HepG2 (cell line): ENCODE measurements around the gene ZNF324B. TPM values are rescaled to one million over a fixed set of nuclear protein-coding genes. Genes with fewer than 3 reads are reported as not detected.

Experiments
- ATAC-seq: fragments of 200-7000 bp; cut with Tn5 transposase; 3 replicates; pipeline ENCODE4 v1.9.1; 2020; ENCODE audit warnings: mild to moderate bottlenecking, moderate library complexity
- BruUV-seq: library from RNA; stranded (reverse); fragments of 400-500 nt; replicated peaks from 2 replicates; lab custom pipeline; 2021; lab: Mats Ljungman, UMichigan
- CTCF ChIA-PET: fragments of 300-600 bp; formaldehyde crosslinking; extraction: SDS; loops from one replicate; lab custom pipeline; 2021; ENCODE audit warnings: low total read pairs, inconsistent platforms, low intra/inter-chr PET ratio; lab: Yijun Ruan, JAX
- POLR2A ChIA-PET: fragments of 350-600 bp; sonication (Branson Sonifier 250); formaldehyde crosslinking; loops from one replicate; lab custom pipeline; 2020; ENCODE audit warnings: antibody characterized with exemption, inconsistent platforms; lab: Yijun Ruan, JAX
- DNase-seq: peaks from one replicate; pipeline ENCODE4 v3.0.0-alpha.2; 2015; ENCODE audit warnings: low spot score
- FAIRE-seq: peaks from 3 replicates; lab custom pipeline; 2011; peaks lifted over from hg19 to GRCh38; lab: Jason Lieb, UNC
- H2AFZ ChIP-seq: one replicate; pipeline ENCODE4 v1.6.1; 2011; ENCODE audit warnings: low read length, inconsistent platforms
- H3K27ac ChIP-seq: fragments of 300-600 bp; 3 replicates; pipeline ENCODE4 v1.8.0; 2011; ENCODE audit warnings: mixed run types, mild to moderate bottlenecking, mixed read lengths, low read length, inconsistent platforms; ENCODE audit not compliant: insufficient read depth; ENCODE audit errors: extremely low read length
- H3K27me3 ChIP-seq, 2 experiments: fragments of 200-600 bp in 1 of 2; 2 replicates in 1 of 2; 3 replicates in 1 of 2; pipeline versions ENCODE4 v1.6.0 to v1.8.0; 2011; ENCODE audit warnings: low read length in 2 of 2, mild to moderate bottlenecking in 2 of 2, moderate library complexity in 2 of 2, inconsistent platforms in 1 of 2; ENCODE audit not compliant: insufficient read depth in 2 of 2, control insufficient read depth in 1 of 2
- H3K36me3 ChIP-seq, 2 experiments: fragments of 200-600 bp in 1 of 2; replicated peaks in 1 of 2; 2 replicates in 1 of 2; 3 replicates in 1 of 2; pipeline versions ENCODE4 v1.5.1 to v1.8.0; 2011; ENCODE audit warnings: low read length in 2 of 2, inconsistent platforms in 1 of 2; ENCODE audit not compliant: insufficient read depth in 2 of 2, control insufficient read depth in 1 of 2
- H3K4me1 ChIP-seq: 2 replicates; pipeline ENCODE4 v1.5.1; 2012; ENCODE audit warnings: low read length, inconsistent platforms; ENCODE audit not compliant: insufficient read depth
- H3K4me2 ChIP-seq: 2 replicates; pipeline ENCODE4 v1.6.0; 2011; ENCODE audit warnings: low read depth, low read length, inconsistent platforms
- H3K4me3 ChIP-seq, 3 experiments: fragments of 200-600 bp in 1 of 3; sonication (generic), shearing (Covaris generic) in 1 of 3; replicated peaks in 1 of 3; 2 replicates each; pipeline ENCODE4 v1.5.1; 2011 to 2016; ENCODE audit warnings: low read length in 3 of 3, inconsistent platforms in 2 of 3, low read depth in 2 of 3, mild to moderate bottlenecking in 2 of 3, control low read depth in 1 of 3, mixed read lengths in 1 of 3; ENCODE audit not compliant: insufficient read depth in 1 of 3
- H3K79me2 ChIP-seq: one replicate; pipeline ENCODE4 v1.6.1; 2011; ENCODE audit warnings: low read length, inconsistent platforms; ENCODE audit not compliant: insufficient read depth
- H3K9ac ChIP-seq: 2 replicates; pipeline ENCODE4 v1.6.0; 2011; ENCODE audit warnings: mild to moderate bottlenecking, low read depth, low read length, inconsistent platforms; ENCODE audit not compliant: insufficient read depth
- H3K9me3 ChIP-seq: 2 replicates; pipeline ENCODE4 v1.5.1; 2012; ENCODE audit warnings: mild to moderate bottlenecking, low read length
- H4K20me1 ChIP-seq: 2 replicates; pipeline ENCODE4 v1.6.0; 2011; ENCODE audit warnings: inconsistent platforms, mild to moderate bottlenecking, low read length, moderate library complexity; ENCODE audit not compliant: insufficient read depth
- ARID2 ChIP-seq: sonication (generic); formaldehyde crosslinking; IDR thresholded peaks from 2 replicates; pipeline ENCODE4 v1.8.1; 2022; ENCODE audit warnings: mild to moderate bottlenecking, missing genetic modification reagents, borderline replicate concordance
- CEBPB ChIP-seq: IDR thresholded peaks from 2 replicates; pipeline ENCODE4 v1.6.1; 2011; ENCODE audit warnings: low read depth, low read length, improper control_type of control experiment, borderline replicate concordance
- EZH2 ChIP-seq: conservative IDR thresholded peaks from 2 replicates; pipeline ENCODE4 v1.6.1; 2012; ENCODE audit warnings: mild to moderate bottlenecking, low read depth, low read length, moderate library complexity
- KDM4B ChIP-seq: sonication (generic); formaldehyde crosslinking; IDR thresholded peaks from 2 replicates; pipeline ENCODE4 v1.4.0; 2020; ENCODE audit warnings: missing genetic modification reagents
- RXRB ChIP-seq: IDR thresholded peaks from 2 replicates; pipeline ENCODE4 v1.6.1; 2016; ENCODE audit warnings: borderline replicate concordance, missing genetic modification reagents, missing compliant biosample characterization
- SOX5 ChIP-seq: IDR thresholded peaks from 2 replicates; pipeline ENCODE4 v1.6.1; 2016; ENCODE audit warnings: borderline replicate concordance
- SUZ12 ChIP-seq: fragments of 150-350 bp; IDR thresholded peaks from 2 replicates; pipeline ENCODE4 v1.6.1; 2014; ENCODE audit warnings: low read depth, low read length
- ZBTB3 ChIP-seq: sonication (generic); formaldehyde crosslinking; IDR thresholded peaks from 2 replicates; pipeline ENCODE4 v1.4.0; 2020; ENCODE audit warnings: low read depth, mild to moderate bottlenecking, moderate library complexity, missing genetic modification reagents, borderline replicate concordance
- ZNF224 ChIP-seq: sonication (generic); formaldehyde crosslinking; IDR thresholded peaks from 2 replicates; pipeline ENCODE4 v1.5.0; 2020; ENCODE audit warnings: mild to moderate bottlenecking, missing genetic modification reagents
- WGBS: methylation state at CpG from one replicate; pipeline ENCODE4 v1.1.6; 2017; ENCODE audit warnings: low lambda C conversion rate; 5-methylcytosine and 5-hydroxymethylcytosine counted together
- in situ Hi-C: cut with HindIII; loops from 2 replicates; pipeline ENCODE4 v1.10.0; 2017; ENCODE audit warnings: low pct_unique_long_range_greater_than_20kb; ENCODE audit not compliant: extremely low pct_ligation_motif_present
- intact Hi-C: fragments of 100-400 bp; cut with micrococcal nuclease; formaldehyde crosslinking; loops from one replicate; pipeline ENCODE4 v1.10.0; 2022; ENCODE audit not compliant: unreplicated experiment
- polyA plus RNA-seq, 8 experiments: library from polyadenylated mRNA; depleted of rRNA in 3 of 8; stranded (reverse) in 7 of 8; unstranded in 1 of 8; fragments of >200 nt; fragmentation: Illumina TruSeq in 4 of 8; extraction: Trizol in 4 of 8; gene quantifications; 2 replicates each; pipeline versions ENCODE4 v1.2.1 to v1.2.3, GENCODE V29; 2011 to 2016; ENCODE audit warnings: low read depth in 4 of 8, missing spikeins in 1 of 8, mixed read lengths in 1 of 8; ENCODE audit not compliant: insufficient read depth in 1 of 8
- total RNA-seq, 5 experiments: library from RNA; depleted of rRNA; stranded (reverse); fragments of >200 nt; fragmentation: Illumina TruSeq; extraction: Trizol; gene quantifications; 2 replicates each; pipeline ENCODE4 v1.2.3, GENCODE V29; 2016; ENCODE audit warnings: low read depth in 1 of 5

The ZNF324B gene
- total and polyA plus RNA-seq, 2 of the 13 experiments (the other 11 are each of a cell fraction or from before 2014, with no cell fraction given), result 0.53 to 3.0 TPM

GRCh38 chr19:58439576-58440554, 11.6 kb upstream of the ZNF324B start, which contains the start of gene ZNF132:
ZNF132 (minus strand) TSS chr19:58440153; CDS start chr19:58439821, 332 bp downstream.
- TF ChIP-seq SUZ12 (no peak), EZH2 (no peak), CEBPB (no peak), SOX5 (CRISPR knock-in tag) (no peak), RXRB (CRISPR knock-in tag) (no peak), ARID2 (CRISPR knock-in tag) (no peak), ZBTB3 (CRISPR knock-in tag) (no peak), KDM4B (no peak), ZNF224 (CRISPR knock-in tag) (no peak)
- TF ChIP-seq, all 625 proteins: peak for 0
- POLR2A ChIA-PET, result no interaction called here
- DNase-seq (no peak), ATAC-seq (no peak), FAIRE-seq (no peak)
- no peaks in the 10 kb centered on the region for H3K9me3 ChIP-seq
- H3K4me3 ChIP-seq, result no peak within 1 kb of the TSS
- BruUV-seq, result no TSS peak
- in situ Hi-C loops, result no loop called here
- H3K27ac ChIP-seq, result no peak within 1 kb of the TSS
- no peaks in the 10 kb centered on the region for H3K36me3 ChIP-seq
- 75% methylated on average over 45 of the region's 59 CpGs for WGBS
- no peaks in the 10 kb centered on the region for H3K79me2 ChIP-seq
- no peaks in the 10 kb centered on the region for H4K20me1 ChIP-seq
- H3K4me1 ChIP-seq, result no peaks in the 10 kb centered on the region
- intact Hi-C loops, result no loop called here
- no peak within 1 kb of the TSS for H3K9ac ChIP-seq
- no peak within 1 kb of the TSS for H2AFZ ChIP-seq
- H3K4me2 ChIP-seq, result no peak within 1 kb of the TSS
- CTCF ChIA-PET, result no interaction called here
- H3K27me3 ChIP-seq, result no peaks in the 10 kb centered on the region
